Mesenteric fat pad (tissue), 1 donor: ENCODE data around the gene ADCY4. TPM values are rescaled to one million over a fixed set of nuclear protein-coding genes. Genes with fewer than 3 reads are reported as not detected.
"Not testable (repeated sequence)": the region's sequence is repeated elsewhere in the genome, so short reads cannot be mapped to it uniquely, and the experiment has no call there.

Experiments used
- DNase-seq: peaks from one replicate; pipeline ENCODE4 v3.0.0-alpha.2; 2020; ENCODE audit warnings: low spot score
- long read RNA-seq: library from polyadenylated mRNA; unstranded; transcript quantifications from one replicate; pipeline ENCODE4 v2.0.0, GENCODE V29; 2020
- total RNA-seq: library from RNA; stranded (reverse); fragmentation: NEBNext Ultra II Directional; extraction: Animal tissue kit (Norgen Biotek cat#: 25700); gene quantifications from one replicate; pipeline ENCODE4 v1.2.1, GENCODE V29; 2021
- donor health status: DM: yes; HTN: yes; CAD: no.

ADCY4 gene
- 59.6 TPM for total RNA-seq
- long read RNA-seq, transcript ADCY4-213 (2 exons, 1,351 nt), result major isoform, 10 of 63 reads
- long read RNA-seq, transcript ADCY4-202 (25 exons, 3,353 nt), result minor isoform, 6 of 63 reads
- long read RNA-seq, partial matches to known transcripts, result 25 of 63 reads
- long read RNA-seq, other reads (novel, unspliced or antisense), result 22 of 63 reads

DNA sequence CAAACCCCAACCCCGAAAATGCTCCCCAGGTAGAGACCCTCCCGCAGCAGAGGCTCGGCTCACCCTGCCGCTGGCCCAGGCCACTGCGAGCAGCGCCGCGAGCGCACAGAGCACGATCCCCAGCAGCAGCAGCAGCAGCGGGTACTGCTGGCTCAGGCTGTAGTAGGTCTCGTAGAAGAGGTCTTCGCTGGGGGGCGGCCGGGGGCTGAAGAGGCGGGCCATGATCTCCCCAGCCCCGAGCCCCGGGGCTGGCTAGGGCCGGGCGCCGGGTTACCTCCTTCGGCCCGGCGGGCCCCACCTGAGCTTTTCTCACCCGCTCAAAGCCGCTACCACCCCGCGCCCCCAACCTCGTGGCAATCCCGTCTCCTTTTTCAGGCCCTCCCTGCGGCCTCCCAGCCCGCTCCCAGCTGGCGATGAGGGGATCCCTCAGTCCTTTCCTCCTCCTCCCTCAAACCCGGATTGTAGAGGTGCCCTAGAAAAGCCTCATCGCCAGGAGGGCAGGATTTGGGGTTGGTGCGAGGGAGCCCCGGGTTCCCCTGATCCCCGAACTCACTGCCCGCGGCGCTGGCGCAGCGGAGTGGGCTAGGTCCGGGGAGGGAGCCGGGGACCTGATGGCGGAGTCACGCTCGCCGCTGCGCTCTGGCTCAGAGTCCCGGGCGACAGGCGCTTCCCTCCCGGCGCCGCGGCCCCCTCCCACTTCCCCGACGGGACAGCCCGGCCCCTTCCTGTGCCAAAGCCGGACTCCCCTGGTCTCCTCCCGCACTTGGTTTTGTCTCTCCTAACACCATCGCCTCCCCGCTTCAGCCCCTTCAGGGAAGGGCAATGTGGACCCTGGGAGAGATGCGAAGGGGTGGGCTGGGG is at the start of gene ADCY4:
TSS of gene ADCY4 (minus strand) at position 641 of the 861 bp plus-strand sequence. CDS start at position 222, 419 bp downstream.
- DNase-seq, result no peak

- no peak for DNase-seq
Observed at GRCh38 chr14:24384169-24384568, 49.3 kb upstream of the ADCY4 start.

GRCh38 chr14:24382064-24382371 is 47.1 kb upstream of the ADCY4 start:
- no peak for DNase-seq

GRCh38 chr14:24381363-24382063 is 46.6 kb upstream of the ADCY4 start:
- no peak for DNase-seq

DNA sequence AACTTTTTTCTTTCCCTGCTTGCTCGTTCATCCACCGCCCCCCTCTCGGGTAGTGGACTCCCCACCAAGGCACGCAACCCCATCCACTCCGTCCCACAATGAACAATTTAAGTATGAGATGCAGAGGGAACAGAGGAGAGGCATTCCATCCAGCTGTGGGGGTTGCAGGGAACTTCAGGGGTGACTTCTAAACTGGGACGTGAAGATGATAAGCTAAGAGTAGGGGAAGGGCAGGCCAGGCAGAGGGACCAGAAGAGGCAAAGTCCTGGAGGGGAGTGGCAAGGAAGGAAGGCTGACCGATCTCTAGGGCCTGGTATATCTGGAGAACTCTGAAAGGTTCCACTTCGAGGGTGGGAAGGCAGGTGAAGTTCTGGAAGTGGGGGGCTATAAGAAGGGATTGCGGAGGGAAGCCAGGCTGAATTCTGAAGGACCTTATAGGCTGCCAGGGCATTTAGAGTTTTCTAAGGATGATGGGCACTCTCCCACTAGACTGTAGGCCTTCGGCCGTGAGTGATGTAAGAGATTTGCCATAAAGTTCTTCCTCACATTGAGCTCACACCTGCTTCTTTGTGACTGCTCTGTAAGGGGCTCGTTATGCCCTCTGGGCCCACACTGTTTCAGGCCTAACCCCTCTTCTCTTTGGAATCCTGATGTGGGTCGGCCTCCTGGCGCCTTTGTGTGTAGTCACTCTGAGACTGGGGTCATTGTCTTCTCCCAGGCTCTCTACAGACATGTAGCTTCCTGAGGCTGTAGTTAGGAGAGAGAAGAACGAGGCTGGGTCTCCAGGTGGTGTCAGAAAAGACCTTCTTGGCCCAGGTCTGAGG is 45.2 kb upstream of the ADCY4 start:
- no peak for DNase-seq

- no peak for DNase-seq
Observed at GRCh38 chr14:24378981-24379906, 44.4 kb upstream of the ADCY4 start.

GRCh38 chr14:24378327-24378726 is 43.5 kb upstream of the ADCY4 start:
- DNase-seq, result no peak

DNA sequence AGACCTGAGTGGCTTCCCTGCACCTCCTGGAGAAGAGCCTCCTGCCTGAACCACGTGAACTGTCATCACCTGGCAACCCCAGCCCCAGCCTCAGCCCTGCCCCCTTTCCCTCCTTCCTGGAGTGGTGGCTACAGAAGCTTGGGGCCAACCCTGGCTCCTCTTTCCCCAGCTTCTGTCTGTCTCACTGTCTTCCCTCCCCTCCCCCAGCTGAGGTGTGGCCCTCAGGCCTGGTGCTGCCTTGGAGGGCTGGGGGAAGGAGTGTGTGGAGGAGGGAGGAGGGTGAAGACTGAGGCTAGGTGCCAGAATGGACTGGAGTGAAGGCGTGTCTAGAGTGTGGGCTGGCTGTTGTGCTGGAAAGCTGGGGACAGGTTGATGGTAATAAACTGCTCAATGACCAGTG is 42.8 kb upstream of the ADCY4 start:
- DNase-seq, result no peak

DNA sequence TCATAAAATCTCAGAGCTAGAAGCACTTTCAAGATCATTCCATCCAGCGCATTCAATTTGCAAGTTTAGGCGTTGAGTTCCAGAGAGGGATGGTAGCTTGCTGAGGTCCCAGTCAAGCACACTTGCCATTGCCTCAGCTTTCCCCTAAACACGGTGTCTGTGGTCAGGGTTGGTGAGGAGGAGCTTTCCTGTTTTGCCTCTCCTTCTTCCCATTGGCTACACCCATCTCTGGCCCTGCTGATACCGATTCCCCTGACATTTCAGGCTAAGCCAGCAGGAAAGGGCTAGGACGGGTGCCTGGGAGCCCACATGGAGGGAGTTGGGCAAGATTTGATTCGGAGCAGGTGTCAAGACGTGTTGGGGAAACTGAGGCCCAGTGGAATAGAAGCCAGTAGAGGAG is 42.3 kb upstream of the ADCY4 start:
- DNase-seq, result no peak

GRCh38 chr14:24376448-24377070 is 41.7 kb upstream of the ADCY4 start:
- no peak for DNase-seq

DNA sequence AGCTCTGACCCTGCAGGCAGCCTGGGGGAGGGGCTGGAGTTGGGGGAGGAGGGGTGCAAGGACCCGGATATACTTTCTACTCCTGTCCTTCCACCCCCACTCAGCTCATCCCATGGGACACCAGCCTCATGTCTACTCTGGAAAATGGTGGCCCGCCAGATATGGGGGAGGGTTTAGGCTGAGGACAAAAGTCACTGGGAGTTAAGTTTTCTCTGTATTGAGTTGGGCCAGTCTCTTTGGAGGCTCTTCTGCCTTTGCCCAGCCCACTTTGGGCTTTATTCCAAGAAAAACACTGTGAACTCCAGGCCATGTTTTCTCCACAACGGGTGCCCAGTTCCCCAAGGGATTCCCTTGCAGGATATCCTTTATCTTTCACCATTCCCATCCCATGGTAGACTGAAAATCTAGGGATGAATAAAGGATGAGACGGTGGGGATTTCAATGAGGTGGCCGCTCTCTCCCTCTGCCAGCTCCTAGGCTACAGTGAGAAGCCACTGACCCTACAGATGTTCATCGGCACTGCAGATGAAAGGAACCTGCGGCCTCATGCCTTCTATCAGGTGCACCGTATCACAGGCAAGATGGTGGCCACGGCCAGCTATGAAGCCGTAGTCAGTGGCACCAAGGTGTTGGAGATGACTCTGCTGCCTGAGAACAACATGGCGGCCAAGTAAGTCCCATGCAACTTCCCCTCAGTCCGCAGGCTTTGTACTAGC is 38.0 kb upstream of the ADCY4 start:
- DNase-seq, result no peak

- not testable (repeated sequence) for DNase-seq
Observed at GRCh38 chr14:24371605-24372004, 36.7 kb upstream of the ADCY4 start.

- no peak for DNase-seq
Observed at GRCh38 chr14:24370748-24371147, 35.9 kb upstream of the ADCY4 start.

DNA sequence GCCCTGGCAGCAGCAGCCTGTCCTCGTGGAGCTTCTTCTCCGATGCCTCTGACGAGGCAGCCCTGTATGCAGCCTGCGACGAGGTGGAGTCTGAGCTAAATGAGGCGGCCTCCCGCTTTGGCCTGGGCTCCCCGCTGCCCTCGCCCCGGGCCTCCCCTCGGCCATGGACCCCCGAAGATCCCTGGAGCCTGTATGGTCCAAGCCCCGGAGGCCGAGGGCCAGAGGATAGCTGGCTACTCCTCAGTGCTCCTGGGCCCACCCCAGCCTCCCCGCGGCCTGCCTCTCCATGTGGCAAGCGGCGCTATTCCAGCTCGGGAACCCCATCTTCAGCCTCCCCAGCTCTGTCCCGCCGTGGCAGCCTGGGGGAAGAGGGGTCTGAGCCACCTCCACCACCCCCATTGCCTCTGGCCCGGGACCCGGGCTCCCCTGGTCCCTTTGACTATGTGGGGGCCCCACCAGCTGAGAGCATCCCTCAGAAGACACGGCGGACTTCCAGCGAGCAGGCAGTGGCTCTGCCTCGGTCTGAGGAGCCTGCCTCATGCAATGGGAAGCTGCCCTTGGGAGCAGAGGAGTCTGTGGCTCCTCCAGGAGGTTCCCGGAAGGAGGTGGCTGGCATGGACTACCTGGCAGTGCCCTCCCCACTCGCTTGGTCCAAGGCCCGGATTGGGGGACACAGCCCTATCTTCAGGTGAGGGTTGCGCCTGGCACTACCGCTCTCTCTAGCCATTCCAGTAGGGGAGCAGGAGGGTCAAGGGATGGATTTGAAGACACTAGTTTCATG is 35.2 kb upstream of the ADCY4 start:
- no peak for DNase-seq

GRCh38 chr14:24369463-24369862 is 34.6 kb upstream of the ADCY4 start:
- DNase-seq, result no peak

DNA sequence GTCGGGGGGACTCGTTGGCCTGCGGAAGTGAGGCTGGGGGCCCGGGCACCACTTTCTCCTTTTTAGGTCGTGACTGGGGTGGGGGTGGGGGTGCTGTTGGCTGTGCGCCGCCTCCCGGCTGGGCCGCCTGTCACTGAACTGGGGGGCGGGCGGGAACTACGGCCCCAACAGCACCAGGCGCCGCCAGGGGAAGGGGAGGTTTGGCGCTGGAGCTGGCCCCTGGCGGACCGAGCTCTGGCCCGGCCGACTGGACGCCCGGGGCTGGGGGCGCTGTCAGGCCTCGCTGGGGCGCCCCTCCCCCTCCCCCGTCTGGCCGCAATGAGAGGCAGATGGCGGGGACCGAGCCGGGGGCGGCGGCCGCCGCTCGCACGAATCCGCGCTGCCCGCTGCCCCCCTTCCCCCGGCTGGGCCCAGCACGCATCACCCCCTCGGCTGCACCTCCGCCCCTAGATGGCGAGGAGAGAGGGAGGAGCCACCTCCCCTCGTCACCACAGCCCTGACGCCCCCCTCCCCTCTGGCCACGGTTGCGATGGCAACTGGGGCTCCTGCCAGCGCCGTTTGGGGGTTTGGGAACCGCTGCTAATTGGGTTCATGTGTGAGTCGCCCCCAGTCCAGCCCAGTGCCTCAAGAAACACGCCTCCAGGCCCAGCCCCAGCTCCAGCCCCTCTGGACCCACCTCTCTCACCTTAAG is 33.8 kb upstream of the ADCY4 start:
- DNase-seq, result peak; percentile 90

DNA sequence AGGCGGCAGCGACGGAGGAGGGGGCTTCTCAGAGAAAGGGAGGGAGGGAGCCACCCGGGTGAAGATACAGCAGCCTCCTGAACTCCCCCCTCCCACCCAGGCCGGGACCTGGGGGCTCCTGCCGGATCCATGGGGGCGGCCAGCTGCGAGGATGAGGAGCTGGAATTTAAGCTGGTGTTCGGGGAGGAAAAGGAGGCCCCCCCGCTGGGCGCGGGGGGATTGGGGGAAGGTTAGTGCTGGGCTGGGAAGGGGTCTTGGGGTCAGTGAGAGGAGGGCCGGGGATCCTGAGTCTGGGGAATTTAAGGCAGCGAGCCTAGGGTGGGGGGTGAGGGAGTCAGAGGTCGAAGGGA is 33.3 kb upstream of the ADCY4 start:
- DNase-seq, result no peak
